ENCODE results near the gene PHTF2. TPM values are rescaled to one million over a fixed set of nuclear protein-coding genes. Genes with fewer than 3 reads are reported as not detected.

Gene PHTF2
- polyA plus RNA-seq, 3 donors = 10.1 to 34.3 (median 10.3) TPM

DNA sequence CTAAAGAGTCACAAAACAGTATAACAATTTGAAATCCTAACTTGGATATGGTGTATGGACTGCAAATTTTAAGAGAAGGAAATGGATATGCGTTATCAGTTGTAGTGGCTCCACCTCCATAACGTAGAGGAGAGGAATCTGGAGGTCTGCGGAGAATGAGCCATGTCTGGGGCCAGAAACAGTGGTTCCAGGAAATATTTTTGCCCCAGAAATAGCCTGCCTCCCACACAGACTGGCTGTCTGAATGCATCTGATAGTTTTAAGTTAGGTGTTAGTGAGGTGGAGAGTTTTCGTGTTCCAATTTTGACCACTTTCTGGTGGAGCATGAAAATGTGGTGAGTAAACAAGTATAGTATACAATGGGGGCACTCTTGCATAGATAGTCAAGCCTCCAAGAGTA, 1.6 kb downstream of the PHTF2 start:
- Histone ChIP-seq H3K4me1 (ENCODE audit: control insufficient read depth in 1 of 2, insufficient read depth in 2 of 2, low read length in 2 of 2) (peaks cover 29 to 47% of the 10 kb centered on the region in 2 donors), H3K9ac (ENCODE audit: insufficient read depth, low read length, poor library complexity, severe bottlenecking) (no peak overlapping the region), H3K79me2 (ENCODE audit: insufficient read depth, low read length) (peaks cover 98% of the 10 kb centered on the region), H3K36me3 (replicated peaks in 1 of 2; ENCODE audit: control insufficient read depth in 1 of 2, insufficient read depth in 2 of 2, low read length in 2 of 2) (no peaks in the 10 kb centered on the region), H3K27me3 (ENCODE audit: control insufficient read depth in 2 of 2, insufficient read depth in 2 of 2, low read length in 2 of 2) (no peaks in the 10 kb centered on the region), H4K20me1 (ENCODE audit: insufficient read depth, low read length) (peaks cover 17% of the 10 kb centered on the region), H3K4me3 (replicated peaks in 1 of 3; ENCODE audit: low read depth in 2 of 3, low read length in 3 of 3) (peak overlapping the region in 1 of 3 experiments; percentile 97), H2AFZ (ENCODE audit: insufficient read depth, low read depth, low read length, poor library complexity, severe bottlenecking) (no peak overlapping the region), H3K9me3 (replicated peaks in 1 of 2; ENCODE audit: control insufficient read depth in 1 of 2, insufficient read depth in 1 of 2, low read length in 2 of 2) (no peaks in the 10 kb centered on the region), H3K27ac (ENCODE audit: low read depth in 1 of 2, low read length in 2 of 2) (no peak overlapping the region), H3K4me2 (replicated peaks; ENCODE audit: extremely low read depth, low read length, poor library complexity, severe bottlenecking) (peak overlapping the region; percentile 86)
- H3K27me3 Mint-ChIP-seq (ENCODE audit: low read depth in 3 of 3) = no peaks in the 10 kb centered on the region
- H3K4me3 Mint-ChIP-seq = peak overlapping the region in 1 of 2 donors; percentile 98
- intact Hi-C loops (cut with micrococcal nuclease) = no loop called here
- H3K36me3 Mint-ChIP-seq = peaks cover under 1 to 10% of the 10 kb centered on the region in 2 donors
- peaks cover 59% of the 10 kb centered on the region for H3K4me1 Mint-ChIP-seq
- TF ChIP-seq CTCF (IDR thresholded peaks at IDR 0.05) = no peak
- no peak for DNase-seq
- H3K9me3 Mint-ChIP-seq = peaks cover 0 to 4% (median 3%) of the 10 kb centered on the region in 7 donors
- peak overlapping the region in 2 of 7 donors; percentile 33 to 40 for H3K27ac Mint-ChIP-seq
- no CpG with 5 or more reads among the region's 4 CpGs for whole genome bisulfite sequencing (ENCODE audit: insufficient coverage)

GRCh38 chr7:77800730-77801129, 2.2 kb downstream of the PHTF2 start:
- H3K9me3 ChIP-seq (replicated peaks in 1 of 2; ENCODE audit: control insufficient read depth in 1 of 2, insufficient read depth in 1 of 2, low read length in 2 of 2) = peaks cover under 1 to 3% of the 10 kb centered on the region in 2 donors
- Mint-ChIP-seq H3K27me3 (ENCODE audit: low read depth in 3 of 3) (no peaks in the 10 kb centered on the region), H3K9me3 (peaks cover 2 to 9% (median 7%) of the 10 kb centered on the region in 7 donors), H3K36me3 (peaks cover 5 to 13% of the 10 kb centered on the region in 2 donors), H3K4me3 (no peak overlapping the region), H3K27ac (no peak overlapping the region), H3K4me1 (peaks cover 55% of the 10 kb centered on the region)
- H3K9ac ChIP-seq (ENCODE audit: insufficient read depth, low read length, poor library complexity, severe bottlenecking) = no peak overlapping the region
- no peaks in the 10 kb centered on the region for H3K36me3 ChIP-seq (replicated peaks in 1 of 2; ENCODE audit: control insufficient read depth in 1 of 2, insufficient read depth in 2 of 2, low read length in 2 of 2)
- H3K4me3 ChIP-seq (replicated peaks in 1 of 3; ENCODE audit: low read depth in 2 of 3, low read length in 3 of 3) = no peak overlapping the region
- H3K27me3 ChIP-seq (ENCODE audit: control insufficient read depth in 2 of 2, insufficient read depth in 2 of 2, low read length in 2 of 2) = no peaks in the 10 kb centered on the region
- peaks cover 29 to 45% of the 10 kb centered on the region in 2 donors for H3K4me1 ChIP-seq (ENCODE audit: control insufficient read depth in 1 of 2, insufficient read depth in 2 of 2, low read length in 2 of 2)
- no CpG with 5 or more reads among the region's 2 CpGs for WGBS (ENCODE audit: insufficient coverage)
- TF ChIP-seq CTCF (IDR thresholded peaks at IDR 0.05) = no peak
- H4K20me1 ChIP-seq (ENCODE audit: insufficient read depth, low read length) = peaks cover 17% of the 10 kb centered on the region
- no peak overlapping the region for H3K27ac ChIP-seq (ENCODE audit: low read depth in 1 of 2, low read length in 2 of 2)
- peaks cover 98% of the 10 kb centered on the region for H3K79me2 ChIP-seq (ENCODE audit: insufficient read depth, low read length)
- no peak for DNase-seq
- no peak overlapping the region for H3K4me2 ChIP-seq (replicated peaks; ENCODE audit: extremely low read depth, low read length, poor library complexity, severe bottlenecking)
- H2AFZ ChIP-seq (ENCODE audit: insufficient read depth, low read depth, low read length, poor library complexity, severe bottlenecking) = no peak overlapping the region
- intact Hi-C loops (cut with micrococcal nuclease) = no loop called here

All from CD14-positive monocyte (primary cell).